Esophagus squamous epithelium (tissue), 4 donors: ENCODE measurements around the gene KIF26A.

Source experiments
- CTCF ChIP-seq, 6 experiments: fragments of 450-650 bp in 4 of 6; fragments of 200-600 bp in 2 of 6; sonication (generic) in 2 of 6; IDR thresholded peaks; one replicate each; pipeline ENCODE4 v1.5.1; 2016 to 2019; ENCODE audit warnings: antibody characterized with exemption in 6 of 6, mild to moderate bottlenecking in 4 of 6, moderate library complexity in 4 of 6
- POLR2A ChIP-seq, 4 donors: fragments of 450-650 bp; IDR thresholded peaks; one replicate each; pipeline ENCODE4 v1.6.1; 2017; ENCODE audit warnings: antibody characterized with exemption in 4 of 4, mild to moderate bottlenecking in 4 of 4, moderate library complexity in 3 of 4

- TF ChIP-seq CTCF (IDR thresholded peaks at IDR 0.05) (no peak), POLR2A (IDR thresholded peaks at IDR 0.05) (no peak)
Measured at GRCh38 chr14:104195878-104196277, 57.5 kb downstream of the KIF26A start.
